ENCODE results near the gene MIF. TPM values are rescaled to one million over a fixed set of nuclear protein-coding genes. Genes with fewer than 3 reads are reported as not detected.
"Not testable (repeated sequence)": the region's sequence is repeated elsewhere in the genome, so short reads cannot be mapped to it uniquely, and the experiment has no call there.

Gene MIF
- total RNA-seq = 628 and 690 TPM in 2 replicates

GRCh38 chr22:23893945-23894709, at the start of gene MIF:
Gene MIF, plus strand, starts transcription at chr22:23894383. Its CDS starts 92 bp downstream, at chr22:23894475.
- DNase-seq (ENCODE audit: extremely low read depth, low read depth, low spot score) = peak; percentile 34

- no peak for DNase-seq (ENCODE audit: extremely low read depth, low read depth, low spot score)
Observed at GRCh38 chr22:23844739-23845202, 49.4 kb upstream of the MIF start.

GRCh38 chr22:23845265-23846080, 48.7 kb upstream of the MIF start:
- DNase-seq (ENCODE audit: extremely low read depth, low read depth, low spot score) = no peak

- no peak for DNase-seq (ENCODE audit: extremely low read depth, low read depth, low spot score)
Observed at GRCh38 chr22:23846081-23846469, 48.1 kb upstream of the MIF start.

- no peak for DNase-seq (ENCODE audit: extremely low read depth, low read depth, low spot score)
Observed at GRCh38 chr22:23847310-23847920, 46.8 kb upstream of the MIF start.

- DNase-seq (ENCODE audit: extremely low read depth, low read depth, low spot score) = no peak
Observed at GRCh38 chr22:23847991-23848864, 46.0 kb upstream of the MIF start.

- no peak for DNase-seq (ENCODE audit: extremely low read depth, low read depth, low spot score)
Observed at GRCh38 chr22:23849009-23850006, 44.9 kb upstream of the MIF start.

GRCh38 chr22:23850136-23850611, 44.0 kb upstream of the MIF start:
- DNase-seq (ENCODE audit: extremely low read depth, low read depth, low spot score) = no peak

- DNase-seq (ENCODE audit: extremely low read depth, low read depth, low spot score) = no peak
Observed at GRCh38 chr22:23856721-23857605, 37.2 kb upstream of the MIF start.

- peak; percentile 82 for DNase-seq (ENCODE audit: extremely low read depth, low read depth, low spot score)
Observed at GRCh38 chr22:23857606-23858483, 36.3 kb upstream of the MIF start, which contains the start of gene SLC2A11. Gene SLC2A11, plus strand, starts transcription at chr22:23857875. Its CDS starts 125 bp downstream, at chr22:23858000.

GRCh38 chr22:23858484-23858815, 35.7 kb upstream of the MIF start:
- DNase-seq (ENCODE audit: extremely low read depth, low read depth, low spot score) = no peak

- DNase-seq (ENCODE audit: extremely low read depth, low read depth, low spot score) = no peak
Observed at GRCh38 chr22:23859201-23859600, 35.0 kb upstream of the MIF start.

GRCh38 chr22:23860187-23860586, 34.0 kb upstream of the MIF start:
- DNase-seq (ENCODE audit: extremely low read depth, low read depth, low spot score) = not testable (repeated sequence)

- DNase-seq (ENCODE audit: extremely low read depth, low read depth, low spot score) = no peak
Observed at GRCh38 chr22:23862103-23862502, 32.1 kb upstream of the MIF start.

- DNase-seq (ENCODE audit: extremely low read depth, low read depth, low spot score) = not testable (repeated sequence)
Observed at GRCh38 chr22:23864499-23865154, 29.6 kb upstream of the MIF start.

- no peak for DNase-seq (ENCODE audit: extremely low read depth, low read depth, low spot score)
Observed at GRCh38 chr22:23868580-23868979, 25.6 kb upstream of the MIF start.

GRCh38 chr22:23874871-23875270, 19.3 kb upstream of the MIF start:
- DNase-seq (ENCODE audit: extremely low read depth, low read depth, low spot score) = no peak

All from glomerular endothelial cell (primary cell).